Endothelial cell of umbilical vein (primary cell): ENCODE results near the gene APBB3. TPM values are rescaled to one million over a fixed set of nuclear protein-coding genes. Genes with fewer than 3 reads are reported as not detected.

ENCODE experiments used
- BruUV-seq: library from RNA; stranded (reverse); fragments of 400-500 nt; replicated peaks from 2 replicates; lab custom pipeline; 2021; lab: Mats Ljungman, UMichigan
- CTCF ChIA-PET: fragments of 300-600, 350-600 bp; sonication (Branson Sonifier 250); formaldehyde crosslinking; loops from one replicate; lab custom pipeline; 2021; ENCODE audit warnings: antibody characterized with exemption, inconsistent platforms; lab: Charles Lee
- POLR2A ChIA-PET: fragments of 300-600, 350-600 bp; sonication (Branson Sonifier 250); formaldehyde crosslinking; loops from one replicate; lab custom pipeline; 2021; ENCODE audit warnings: antibody characterized with exemption, inconsistent platforms; lab: Charles Lee
- DNase-seq: peaks from one replicate; pipeline ENCODE4 v3.0.0-alpha.2; 2011; ENCODE audit warnings: low read depth, low spot score
- FAIRE-seq: peaks from 2 replicates; lab custom pipeline; 2011; peaks lifted over from hg19 to GRCh38; lab: Jason Lieb, UNC
- H2AFZ ChIP-seq: 2 replicates; pipeline ENCODE4 v1.6.0; 2012; ENCODE audit warnings: low read depth, low read length, control low read depth, inconsistent platforms
- H3K27ac ChIP-seq: 2 replicates; pipeline ENCODE4 v1.5.1; 2011; ENCODE audit warnings: low read depth, mild to moderate bottlenecking, control low read depth, low read length, moderate library complexity; ENCODE audit not compliant: insufficient read depth
- H3K27me3 ChIP-seq, 2 experiments: 2 replicates each; pipeline versions ENCODE4 v1.6.0 to v1.6.1; 2011; ENCODE audit warnings: low read length in 2 of 2, mixed read lengths in 1 of 2; ENCODE audit not compliant: control insufficient read depth in 2 of 2, insufficient read depth in 2 of 2
- H3K36me3 ChIP-seq, 2 experiments: 2 replicates in 1 of 2; 3 replicates in 1 of 2; pipeline ENCODE4 v1.5.1; 2011; ENCODE audit warnings: low read length in 2 of 2, mild to moderate bottlenecking in 1 of 2, moderate library complexity in 1 of 2; ENCODE audit not compliant: control insufficient read depth in 2 of 2, insufficient read depth in 2 of 2; ENCODE audit errors: extremely low read depth in 1 of 2
- H3K4me1 ChIP-seq: 3 replicates; pipeline ENCODE4 v1.5.1; 2011; ENCODE audit warnings: mild to moderate bottlenecking, low read length; ENCODE audit not compliant: control insufficient read depth, insufficient read depth; ENCODE audit errors: extremely low read depth
- H3K4me2 ChIP-seq: 2 replicates; pipeline ENCODE4 v1.6.1; 2011; ENCODE audit warnings: low read length, control low read depth, mixed read lengths; ENCODE audit not compliant: insufficient read depth
- H3K4me3 ChIP-seq, 3 experiments: fragments of 200-600 bp in 1 of 3; sonication (generic), shearing (Covaris generic) in 1 of 3; replicated peaks in 1 of 3; 2 replicates each; pipeline ENCODE4 v1.5.1; 2011 to 2016; ENCODE audit warnings: control low read depth in 3 of 3, low read length in 3 of 3, mild to moderate bottlenecking in 2 of 3, inconsistent platforms in 1 of 3, low read depth in 1 of 3, moderate library complexity in 1 of 3; ENCODE audit not compliant: insufficient read depth in 1 of 3
- H3K79me2 ChIP-seq: 2 replicates; pipeline ENCODE4 v1.6.0; 2012; ENCODE audit warnings: low read length, inconsistent platforms; ENCODE audit not compliant: control insufficient read depth, insufficient read depth
- H3K9ac ChIP-seq: replicated peaks from 2 replicates; pipeline ENCODE3; 2011; ENCODE audit warnings: low read length, control low read depth; ENCODE audit not compliant: insufficient read depth; ENCODE audit errors: extremely low read depth
- H3K9me1 ChIP-seq: replicated peaks from 3 replicates; pipeline ENCODE4 v1.6.0; 2011; ENCODE audit warnings: mild to moderate bottlenecking, low read length; ENCODE audit not compliant: control insufficient read depth, insufficient read depth; ENCODE audit errors: extremely low read depth
- H3K9me3 ChIP-seq: replicated peaks from 2 replicates; pipeline ENCODE4 v1.5.1; 2012; ENCODE audit warnings: low read length, inconsistent platforms; ENCODE audit not compliant: control insufficient read depth, insufficient read depth
- H4K20me1 ChIP-seq: replicated peaks from 2 replicates; pipeline ENCODE3; 2011; ENCODE audit warnings: mild to moderate bottlenecking, low read length; ENCODE audit not compliant: control insufficient read depth, insufficient read depth; ENCODE audit errors: extremely low read depth
- CTCF ChIP-seq, 2 donors: IDR thresholded peaks; 1 replicate in 1 of 2; 2 replicates in 1 of 2; pipeline ENCODE4 v1.5.1; 2011; ENCODE audit warnings: low read length in 2 of 2, mild to moderate bottlenecking in 2 of 2, moderate library complexity in 2 of 2, control low read depth in 1 of 2, inconsistent platforms in 1 of 2, low read depth in 1 of 2; ENCODE audit not compliant: insufficient read depth in 1 of 2; ENCODE audit errors: extremely low read depth in 1 of 2
- EZH2 ChIP-seq: IDR thresholded peaks from 2 replicates; pipeline ENCODE4 v1.6.1; 2012; ENCODE audit warnings: borderline replicate concordance, low read depth, mild to moderate bottlenecking, moderate library complexity, low read length, inconsistent platforms; ENCODE audit not compliant: severe bottlenecking
- FOS ChIP-seq: IDR thresholded peaks from 2 replicates; pipeline ENCODE4 v1.6.1; 2011; ENCODE audit warnings: mild to moderate bottlenecking, low read length, moderate library complexity, borderline replicate concordance; ENCODE audit not compliant: insufficient read depth
- GATA2 ChIP-seq: IDR thresholded peaks from 2 replicates; pipeline ENCODE4 v1.7.0; 2011; ENCODE audit warnings: low read depth, mild to moderate bottlenecking, moderate library complexity, mixed read lengths, low read length; ENCODE audit not compliant: insufficient read length, insufficient read depth
- JUN ChIP-seq: IDR thresholded peaks from 2 replicates; pipeline ENCODE4 v1.6.1; 2011; ENCODE audit warnings: borderline replicate concordance, low read depth; ENCODE audit not compliant: insufficient read length, insufficient read depth
- MYC ChIP-seq: IDR thresholded peaks from one replicate; pipeline ENCODE4 v1.6.1; 2011; ENCODE audit warnings: mild to moderate bottlenecking, low read depth, low read length
- POLR2A ChIP-seq: IDR thresholded peaks from 2 replicates; pipeline ENCODE4 v1.6.1; 2012; ENCODE audit warnings: low read depth, mild to moderate bottlenecking, control low read depth, low read length
- POLR2AphosphoS5 ChIP-seq: IDR thresholded peaks from 2 replicates; pipeline ENCODE4 v1.6.1; 2012; ENCODE audit warnings: low read depth, mild to moderate bottlenecking, control low read depth, low read length, moderate library complexity; ENCODE audit not compliant: insufficient read depth
- dilution Hi-C: fragments of 300-500 bp; cut with MboI; formaldehyde crosslinking; loops from one replicate; pipeline ENCODE4 v1.15.0; 2019; ENCODE audit warnings: low sequenced_read_pairs; ENCODE audit not compliant: extremely low pct_ligation_motif_present
- intact Hi-C: fragments of 100-400 bp; cut with micrococcal nuclease; formaldehyde crosslinking; loops from one replicate; pipeline ENCODE4 v1.10.0; 2022
- polyA plus RNA-seq, 4 experiments: library from polyadenylated mRNA; depleted of rRNA in 3 of 4; stranded (reverse) in 3 of 4; unstranded in 1 of 4; fragments of >200 nt; gene quantifications; 2 replicates each; pipeline versions ENCODE4 v1.2.1 to v1.2.3, GENCODE V29; 2011 to 2012; ENCODE audit warnings: missing spikeins in 1 of 4
- total RNA-seq: library from RNA; stranded (reverse); gene quantifications from 2 replicates; pipeline ENCODE4 v1.2.3, GENCODE V29; 2021
- TF ChIP-seq, protein P1 (sequence below): IDR thresholded peaks from 2 replicates; pipeline ENCODE4 v1.6.1; 2011; ENCODE audit not compliant: insufficient read depth, insufficient read length

The APBB3 gene
- total and polyA plus RNA-seq, 2 donors (not counting 3 experiments of a cell fraction or from before 2014, with no cell fraction given): 12.1 to 22.8 TPM

DNA sequence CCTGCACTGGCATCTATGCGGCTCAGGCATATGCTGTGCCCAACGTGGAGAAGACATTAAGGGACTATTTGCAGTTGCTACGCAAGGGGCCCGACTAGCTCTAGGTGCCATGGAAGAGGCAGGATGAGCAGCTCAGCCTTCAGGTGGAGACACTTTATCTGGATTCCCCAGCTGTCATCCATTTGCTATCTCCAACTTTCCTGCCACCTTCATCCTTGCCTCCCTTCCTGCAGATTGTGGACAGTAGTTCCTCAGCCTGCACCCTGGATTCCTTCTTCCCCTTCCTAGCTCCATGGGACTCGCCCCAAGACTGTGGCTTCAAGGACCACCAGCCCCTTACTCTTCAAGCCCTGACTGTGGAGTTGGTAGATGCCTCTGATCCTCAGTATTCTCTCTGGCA lies 2.3 kb upstream of the APBB3 start:
- no peaks in the 10 kb centered on the region for H3K9me3 ChIP-seq
- intact Hi-C loops (no loop called here), dilution Hi-C loops (no loop called here)
- no peaks in the 10 kb centered on the region for H3K27me3 ChIP-seq
- peaks cover 3 to 24% of the 10 kb centered on the region in 2 experiments for H3K36me3 ChIP-seq
- CTCF ChIA-PET: interaction anchor here (2.0 kb wide), 1 partner anchor 73 kb away, joined by 9 read pairs; the partner anchor contains the start of gene TMCO6
- POLR2A ChIA-PET: no interaction called here
- H3K4me1 ChIP-seq: peaks cover 8% of the 10 kb centered on the region
- no TSS peak for BruUV-seq
- no peak for TF ChIP-seq GATA2
- no peak for TF ChIP-seq POLR2AphosphoS5
- no peak for TF ChIP-seq POLR2A
- H4K20me1 ChIP-seq: no peaks in the 10 kb centered on the region
- FAIRE-seq: no peak
- H3K27ac ChIP-seq: no peak overlapping the region
- no peak for DNase-seq
- no peak overlapping the region for H3K4me3 ChIP-seq
- H2AFZ ChIP-seq: no peak overlapping the region
- no peak overlapping the region for H3K4me2 ChIP-seq
- no peaks in the 10 kb centered on the region for H3K9me1 ChIP-seq
- H3K9ac ChIP-seq: no peak overlapping the region
- H3K79me2 ChIP-seq: peaks cover 9% of the 10 kb centered on the region

DNA sequence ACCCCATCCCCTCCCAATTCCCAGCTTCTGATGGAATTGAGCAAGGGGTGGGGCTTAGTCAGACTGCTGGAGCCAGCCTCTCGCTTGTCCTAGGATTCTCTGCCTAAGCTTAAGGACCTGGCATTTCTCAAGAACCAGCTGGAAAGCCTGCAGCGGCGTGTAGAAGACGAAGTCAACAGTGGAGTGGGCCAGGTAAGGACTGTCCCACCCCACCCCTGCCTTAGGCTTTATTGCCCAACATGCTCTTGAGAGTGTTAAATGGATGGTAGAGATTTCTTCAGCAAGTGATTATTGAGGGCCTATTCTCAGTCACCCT lies 1.3 kb upstream of the APBB3 start:
- peaks cover 8% of the 10 kb centered on the region for H3K4me1 ChIP-seq
- no peak for DNase-seq
- no peak overlapping the region for H3K9ac ChIP-seq
- H3K36me3 ChIP-seq: peaks cover 3 to 24% of the 10 kb centered on the region in 2 experiments
- peak overlapping the region in 1 of 3 experiments; percentile 84 for H3K4me3 ChIP-seq
- no peaks in the 10 kb centered on the region for H3K27me3 ChIP-seq
- CTCF ChIA-PET: interaction anchor here (1.0 to 3.3 kb wide), 4 partner anchors 18 to 73 kb away, joined by 4 to 22 read pairs (median 8); partner anchors contain the start of genes CD14, EIF4EBP3 and TMCO6
- H2AFZ ChIP-seq: no peak overlapping the region
- no peaks in the 10 kb centered on the region for H3K9me3 ChIP-seq
- intact Hi-C loops: loop anchor here (2.0 kb wide), 1 partner anchor 31 kb away; no protein-coding TSS in a partner anchor
- peaks cover 9% of the 10 kb centered on the region for H3K79me2 ChIP-seq
- POLR2A ChIA-PET: interaction anchor here (0.9 kb wide), 1 partner anchor 125 kb away, joined by 4 read pairs; the partner anchor contains the start of genes HARS1 and HARS2
- no peak for TF ChIP-seq GATA2
- TF ChIP-seq, protein P1, sequence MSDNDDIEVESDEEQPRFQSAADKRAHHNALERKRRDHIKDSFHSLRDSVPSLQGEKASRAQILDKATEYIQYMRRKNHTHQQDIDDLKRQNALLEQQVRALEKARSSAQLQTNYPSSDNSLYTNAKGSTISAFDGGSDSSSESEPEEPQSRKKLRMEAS: no peak
- no peak for TF ChIP-seq JUN
- no peak for TF ChIP-seq POLR2AphosphoS5
- no peak for TF ChIP-seq CTCF (IDR thresholded peaks at IDR 0.05; ENCODE audit: extremely low read depth in 1 of 2, insufficient read depth in 1 of 2, low read depth in 1 of 2, low read length in 2 of 2)
- TF ChIP-seq MYC: no peak
- TF ChIP-seq FOS: no peak
- TF ChIP-seq POLR2A: no peak
- no peak for TF ChIP-seq EZH2
- H3K4me2 ChIP-seq: peak overlapping the region; percentile 94
- FAIRE-seq: no peak
- H3K9me1 ChIP-seq: no peaks in the 10 kb centered on the region
- H3K27ac ChIP-seq: no peak overlapping the region
- dilution Hi-C loops: no loop called here
- BruUV-seq: no TSS peak
- H4K20me1 ChIP-seq: no peaks in the 10 kb centered on the region
